ENCODE measurements around the gene TLR4.

TLR4 gene

GRCh38 chr9:117704024-117704575 is at the start of gene TLR4:
TSS of gene TLR4 (plus strand) at chr9:117704403. CDS start at chr9:117704473, 70 bp downstream.
- DNase-seq: peak; percentile 41

DNA sequence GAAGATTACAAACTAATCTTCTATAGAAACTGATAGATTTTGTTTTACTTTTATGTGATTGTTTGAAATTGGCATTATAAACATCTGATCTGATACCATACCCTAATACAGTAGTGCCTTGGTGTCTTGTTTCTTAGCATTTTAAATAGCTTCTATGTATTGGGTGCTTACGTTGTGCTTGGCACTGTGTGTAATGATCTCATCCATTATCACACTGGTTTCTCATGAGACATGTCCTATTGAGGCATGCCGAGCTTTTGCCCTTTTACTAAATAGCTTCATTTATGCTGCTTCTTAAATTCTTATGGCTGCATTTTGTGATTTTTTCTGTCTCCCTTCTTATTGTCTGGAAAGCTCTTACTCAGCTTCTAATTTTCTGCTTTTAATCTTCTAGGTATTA is 48.2 kb upstream of the TLR4 start:
- DNase-seq: no peak

DNA sequence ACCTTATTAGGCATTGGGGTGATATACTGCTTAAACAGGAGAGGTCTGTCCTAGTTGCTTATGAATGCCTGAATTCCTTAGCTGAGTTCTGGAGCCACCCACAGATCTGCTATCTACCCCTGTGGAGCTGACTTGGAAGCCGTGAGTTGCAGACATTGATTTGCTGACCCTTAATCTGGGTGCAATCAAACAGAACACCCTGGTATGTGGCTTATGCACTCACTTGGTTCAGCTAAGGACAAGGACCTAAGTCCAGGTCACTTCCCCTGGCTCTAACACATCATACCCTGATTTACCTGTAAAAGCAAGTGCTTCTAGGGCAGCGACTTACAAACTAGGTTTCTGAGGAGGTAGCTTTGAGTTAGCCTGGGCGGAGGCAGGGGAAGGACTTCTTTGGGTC is 41.6 kb upstream of the TLR4 start:
- no peak for DNase-seq

DNA sequence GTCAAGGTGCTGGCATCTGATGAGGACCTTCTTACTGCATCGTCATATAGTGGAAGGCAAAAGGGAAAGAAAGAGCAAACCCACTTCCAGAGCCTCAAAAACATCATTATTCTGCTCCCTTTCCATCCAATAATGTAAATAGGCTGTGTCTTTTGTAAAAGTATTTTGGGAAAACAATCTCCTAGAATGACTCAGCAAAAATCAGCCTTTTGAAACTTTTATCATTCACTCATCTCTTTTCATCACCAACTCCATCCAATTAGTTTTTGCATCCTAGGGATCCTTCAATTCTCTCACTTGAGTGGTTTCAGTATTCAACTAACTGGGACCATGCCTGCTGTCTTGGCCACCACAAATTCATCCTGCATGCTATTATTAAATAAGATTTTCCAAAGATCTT is 39.8 kb upstream of the TLR4 start:
- DNase-seq: no peak

GRCh38 chr9:117665601-117666385 is 38.4 kb upstream of the TLR4 start:
- no peak for DNase-seq

GRCh38 chr9:117671468-117671867 is 32.7 kb upstream of the TLR4 start:
- DNase-seq: no peak

GRCh38 chr9:117672369-117672768 is 31.8 kb upstream of the TLR4 start:
- DNase-seq: peak; percentile 44

DNA sequence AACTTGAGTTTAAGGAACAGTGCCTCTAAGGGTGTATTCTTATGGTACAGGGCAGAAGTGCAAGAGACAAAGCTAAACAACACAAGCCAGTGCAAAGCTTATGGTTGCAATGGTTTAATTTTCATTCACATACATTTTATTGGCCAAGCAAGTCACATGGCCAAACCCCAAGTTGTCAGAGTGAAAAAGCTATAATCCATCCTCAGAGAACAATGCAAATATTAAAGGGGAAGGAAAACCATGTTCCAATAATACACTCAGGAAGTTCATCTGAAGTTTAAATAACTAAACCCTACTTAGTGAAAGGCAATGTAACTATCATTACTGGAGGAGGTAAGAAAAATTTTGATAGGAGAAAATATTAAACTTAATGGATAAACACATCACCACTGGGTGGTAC is 26.6 kb upstream of the TLR4 start:
- DNase-seq: no peak

DNA sequence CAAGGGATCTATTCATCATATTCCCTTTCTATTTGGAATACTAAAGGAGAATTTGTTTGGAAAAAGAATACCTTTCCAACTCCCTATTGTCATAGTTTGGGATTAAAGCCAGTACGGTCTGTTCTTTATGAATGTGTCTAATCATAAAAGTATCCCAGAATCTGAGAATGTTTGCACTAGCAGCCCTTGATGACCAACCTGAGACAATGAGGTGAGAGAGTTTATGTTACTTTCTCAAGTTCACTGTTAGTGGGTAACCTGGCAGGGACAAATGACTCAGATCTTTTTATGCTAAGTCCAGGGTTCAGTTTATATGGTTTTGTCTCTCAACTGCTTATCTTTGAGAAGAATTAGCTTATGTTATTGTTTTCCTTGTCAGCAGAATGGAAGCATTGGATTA is 25.3 kb upstream of the TLR4 start:
- no peak for DNase-seq

DNA sequence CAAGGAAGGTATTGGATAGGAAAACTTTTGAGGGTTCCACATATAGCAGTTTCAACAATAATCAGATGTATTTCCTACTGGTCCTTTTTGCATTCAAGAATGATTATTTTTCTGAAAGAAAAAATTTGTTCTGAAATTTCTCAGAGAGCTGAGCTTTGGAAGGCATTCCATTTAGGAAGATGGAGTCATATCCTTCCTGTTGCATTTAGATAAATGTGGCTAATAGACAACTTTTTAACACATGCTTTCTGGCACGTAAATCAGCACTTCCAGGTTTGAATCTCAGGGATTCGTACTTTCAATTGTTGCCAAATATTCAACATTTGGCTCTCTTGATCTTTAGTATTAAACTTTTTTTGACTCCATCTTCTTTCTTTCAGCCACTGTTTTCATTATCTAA is 24.8 kb upstream of the TLR4 start:
- DNase-seq: no peak

GRCh38 chr9:117681888-117682287 is 22.3 kb upstream of the TLR4 start:
- DNase-seq: no peak

DNA sequence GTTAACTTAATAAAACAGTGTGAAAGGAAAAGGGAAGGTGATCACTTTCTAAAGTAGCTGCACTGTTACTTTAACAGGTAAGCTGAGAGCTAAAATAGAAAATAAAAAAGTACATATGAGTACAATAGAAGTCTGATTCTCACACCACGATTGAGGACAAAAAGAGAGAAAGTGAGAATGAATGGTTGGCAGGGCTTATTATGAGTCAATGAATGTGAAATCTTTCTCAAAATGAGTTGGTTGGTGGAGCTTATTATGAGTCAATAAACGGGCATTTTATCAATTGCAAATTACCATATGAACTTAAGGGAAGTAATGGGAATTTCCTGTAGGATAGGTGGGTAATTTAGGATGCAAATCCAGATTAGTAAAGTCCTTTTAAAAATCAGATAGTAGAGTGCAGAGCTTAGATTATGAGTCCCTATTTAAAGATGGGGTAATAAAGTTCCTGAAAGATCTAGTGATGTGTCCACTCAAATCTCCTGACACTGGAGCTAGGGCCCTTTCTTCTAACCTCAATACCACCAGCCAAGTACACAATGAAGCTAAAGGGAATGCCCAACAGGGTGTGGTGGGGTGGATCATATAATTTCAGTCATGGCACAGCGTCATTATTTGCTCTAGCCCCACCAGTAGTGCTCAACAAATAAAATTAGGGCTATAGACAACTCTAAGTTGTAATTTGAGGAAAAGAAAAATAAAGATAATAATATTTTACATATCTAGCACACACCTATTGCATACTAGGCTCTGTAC is 21.1 kb upstream of the TLR4 start:
- DNase-seq: no peak

DNA sequence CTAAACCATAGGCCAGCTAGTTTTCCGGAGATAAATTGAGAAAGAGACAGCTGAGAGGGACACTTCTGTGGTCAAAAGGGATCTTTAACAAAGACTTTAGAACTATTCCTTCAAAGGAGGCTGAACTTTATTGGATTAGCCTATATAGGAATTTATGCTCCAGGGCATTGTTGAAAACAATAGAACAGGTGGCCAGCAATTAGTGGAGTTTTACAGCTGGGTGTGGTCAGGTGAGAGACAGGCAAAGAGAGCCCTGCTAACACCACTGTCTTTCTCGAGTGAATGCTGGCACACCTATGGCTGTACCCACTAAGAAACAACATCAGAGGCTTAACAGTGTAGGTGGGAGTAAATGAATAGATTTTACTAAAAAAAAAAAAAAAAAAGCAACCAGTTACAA is 16.7 kb upstream of the TLR4 start:
- DNase-seq: no peak

DNA sequence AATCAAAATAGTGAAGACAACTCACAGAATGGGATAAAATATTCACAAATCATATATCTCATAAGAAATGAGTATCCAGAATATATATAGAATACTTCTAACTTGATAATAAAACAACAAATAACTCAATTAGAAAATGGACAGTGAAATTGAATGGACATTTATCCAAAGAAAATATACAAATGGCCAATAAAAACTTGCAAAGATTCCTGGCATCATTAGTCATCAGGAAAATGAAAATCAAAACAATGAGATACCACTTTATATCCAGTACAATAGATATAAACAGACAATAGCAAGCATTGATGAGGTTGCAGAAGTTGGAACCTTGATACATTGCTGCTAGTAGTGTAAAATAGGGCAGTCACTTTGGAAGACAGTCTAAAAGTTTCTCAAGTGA is 12.8 kb upstream of the TLR4 start:
- DNase-seq: no peak

DNA sequence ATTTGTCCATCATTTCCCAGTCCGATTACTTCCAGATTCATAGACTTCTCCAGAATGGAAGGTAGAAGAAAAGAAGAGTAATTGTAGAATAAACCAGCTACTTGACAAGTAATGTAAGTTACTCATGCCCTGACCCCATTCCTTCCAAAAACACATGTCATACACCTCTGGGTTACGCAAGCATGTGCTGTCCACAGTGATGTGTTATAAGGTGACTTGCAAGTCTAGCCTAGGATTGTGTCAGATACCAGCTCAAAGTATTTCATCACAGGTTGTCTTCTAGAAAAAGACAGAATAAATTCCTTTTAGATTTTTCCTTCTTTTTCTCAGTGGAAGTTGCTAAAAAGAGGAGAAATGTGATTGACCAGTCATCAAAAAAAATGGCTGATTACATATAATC is 8.0 kb upstream of the TLR4 start:
- DNase-seq: peak; percentile 10

- no peak for DNase-seq
These were observed 7.2 kb upstream of the TLR4 start for GRCh38 chr9:117697046-117697445.

- no peak for DNase-seq
These were observed 666 bp upstream of the TLR4 start for GRCh38 chr9:117703537-117703936.

- DNase-seq: no peak
These were observed 394 bp downstream of the TLR4 start for GRCh38 chr9:117704597-117704996.

- DNase-seq: no peak
These were observed 1.2 kb downstream of the TLR4 start for GRCh38 chr9:117705386-117705785.

DNA sequence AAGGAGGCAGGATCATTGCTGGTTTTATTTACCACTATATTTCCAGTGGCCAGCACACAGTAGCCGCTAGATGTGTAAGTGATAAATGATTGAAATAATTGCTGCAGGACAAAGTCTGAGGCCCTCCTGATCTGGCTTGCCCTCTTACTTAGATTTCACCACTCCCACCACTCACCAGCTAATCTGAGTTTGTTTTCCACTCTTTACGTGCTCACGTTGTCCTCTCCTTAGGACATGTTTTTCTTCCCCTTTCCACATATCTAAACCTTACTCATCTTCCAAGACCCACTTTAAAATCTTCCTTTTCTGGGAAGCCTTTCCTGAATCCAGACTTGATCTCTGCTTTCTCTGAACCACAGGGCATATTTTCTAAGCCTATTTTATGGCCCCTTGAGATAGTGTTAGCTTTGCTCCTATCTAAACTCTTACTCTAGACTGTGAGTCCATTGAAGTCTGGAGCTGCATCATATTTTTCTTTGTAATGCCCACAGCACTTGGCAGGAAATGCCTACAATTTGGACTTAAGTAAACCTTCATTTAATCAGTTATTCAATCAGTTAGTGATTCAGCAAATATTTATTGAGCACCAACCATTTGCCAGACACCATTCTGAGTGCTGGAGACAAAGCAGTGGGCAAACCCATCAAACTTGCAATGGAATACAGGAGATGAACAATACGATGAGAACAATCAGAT is 2.4 kb downstream of the TLR4 start:
- DNase-seq: no peak

DNA sequence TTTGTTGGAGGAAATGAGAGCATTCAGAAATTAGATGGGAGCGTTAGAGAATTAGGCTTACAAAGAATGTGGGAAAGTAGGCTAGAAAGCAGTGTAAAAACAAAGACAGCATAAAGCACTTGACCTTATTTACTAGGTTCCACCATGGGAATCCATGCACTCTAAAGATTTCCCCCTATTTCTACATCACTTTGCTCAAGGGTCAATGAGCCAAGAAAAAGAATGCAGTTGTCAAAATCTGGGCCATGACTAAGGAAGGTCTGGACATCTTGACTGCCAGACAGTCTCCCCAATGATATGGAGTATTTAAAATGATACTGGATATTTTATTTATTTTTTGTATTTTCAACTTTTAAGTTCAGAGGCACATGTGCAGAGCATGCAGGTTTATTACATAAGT is 3.4 kb downstream of the TLR4 start:
- DNase-seq: no peak

GRCh38 chr9:117709936-117710335 is 5.7 kb downstream of the TLR4 start:
- no peak for DNase-seq

- DNase-seq: no peak
These were observed 10.1 kb downstream of the TLR4 start for GRCh38 chr9:117714282-117714681.

Data from fibroblast of upper back skin (primary cell).